ENCODE results near the gene CPTP.
A peak's percentile ranks its signal among the peaks of the same experiment; 100 is the strongest.

Gene CPTP

GRCh38 chr1:1327291-1327690 lies 2.7 kb downstream of the CPTP start:
- H3K9me3 ChIP-seq (replicated peaks; ENCODE audit: low read length): no peaks in the 10 kb centered on the region
- no peak overlapping the region for H3K4me3 ChIP-seq (ENCODE audit: low read length)
- no peak overlapping the region for H3K9ac ChIP-seq (ENCODE audit: low read depth, low read length)
- H3K4me2 ChIP-seq (ENCODE audit: low read length): no peak overlapping the region
- H3K36me3 ChIP-seq (ENCODE audit: insufficient read depth, low read length): peaks cover 16% of the 10 kb centered on the region
- peaks cover 34% of the 10 kb centered on the region for H3K4me1 ChIP-seq (ENCODE audit: control insufficient read depth, insufficient read depth, low read length)
- H3K27me3 ChIP-seq (ENCODE audit: control insufficient read depth, insufficient read depth, low read length): no peaks in the 10 kb centered on the region

GRCh38 chr1:1328254-1328653 lies 3.7 kb downstream of the CPTP start:
- H3K9ac ChIP-seq (ENCODE audit: low read depth, low read length): no peak overlapping the region
- H3K27me3 ChIP-seq (ENCODE audit: control insufficient read depth, insufficient read depth, low read length): no peaks in the 10 kb centered on the region
- H3K9me3 ChIP-seq (replicated peaks; ENCODE audit: low read length): no peaks in the 10 kb centered on the region
- peaks cover 28% of the 10 kb centered on the region for H3K4me1 ChIP-seq (ENCODE audit: control insufficient read depth, insufficient read depth, low read length)
- peaks cover 16% of the 10 kb centered on the region for H3K36me3 ChIP-seq (ENCODE audit: insufficient read depth, low read length)
- H3K4me3 ChIP-seq (ENCODE audit: low read length): no peak overlapping the region
- no peak overlapping the region for H3K4me2 ChIP-seq (ENCODE audit: low read length)

GRCh38 chr1:1329304-1330210 lies 5.0 kb downstream of the CPTP start:
- H3K27me3 ChIP-seq (ENCODE audit: control insufficient read depth, insufficient read depth, low read length): no peaks in the 10 kb centered on the region
- H3K4me2 ChIP-seq (ENCODE audit: low read length): no peak overlapping the region
- no peaks in the 10 kb centered on the region for H3K9me3 ChIP-seq (replicated peaks; ENCODE audit: low read length)
- H3K9ac ChIP-seq (ENCODE audit: low read depth, low read length): no peak overlapping the region
- H3K36me3 ChIP-seq (ENCODE audit: insufficient read depth, low read length): peaks cover 25% of the 10 kb centered on the region
- H3K4me3 ChIP-seq (ENCODE audit: low read length): no peak overlapping the region
- H3K4me1 ChIP-seq (ENCODE audit: control insufficient read depth, insufficient read depth, low read length): peaks cover 24% of the 10 kb centered on the region

- Histone ChIP-seq H3K9ac (ENCODE audit: low read depth, low read length) (no peak overlapping the region), H3K27me3 (ENCODE audit: control insufficient read depth, insufficient read depth, low read length) (no peaks in the 10 kb centered on the region), H3K9me3 (replicated peaks; ENCODE audit: low read length) (no peaks in the 10 kb centered on the region), H3K4me2 (ENCODE audit: low read length) (peak overlapping the region; percentile 10), H3K4me1 (ENCODE audit: control insufficient read depth, insufficient read depth, low read length) (peaks cover 21% of the 10 kb centered on the region), H3K36me3 (ENCODE audit: insufficient read depth, low read length) (peaks cover 30% of the 10 kb centered on the region), H3K4me3 (ENCODE audit: low read length) (no peak overlapping the region)
Measured at GRCh38 chr1:1330366-1331067, 5.9 kb downstream of the CPTP start.

- no peaks in the 10 kb centered on the region for H3K9me3 ChIP-seq (replicated peaks; ENCODE audit: low read length)
- H3K4me1 ChIP-seq (ENCODE audit: control insufficient read depth, insufficient read depth, low read length): peaks cover 15% of the 10 kb centered on the region
- no peak within 1 kb of the TSS for H3K4me3 ChIP-seq (ENCODE audit: low read length)
- H3K9ac ChIP-seq (ENCODE audit: low read depth, low read length): no peak within 1 kb of the TSS
- H3K27me3 ChIP-seq (ENCODE audit: control insufficient read depth, insufficient read depth, low read length): no peaks in the 10 kb centered on the region
- peaks cover 32% of the 10 kb centered on the region for H3K36me3 ChIP-seq (ENCODE audit: insufficient read depth, low read length)
- peak within 1 kb of the TSS; percentile 10 for H3K4me2 ChIP-seq (ENCODE audit: low read length)
Measured at GRCh38 chr1:1331068-1331965, 6.7 kb downstream of the CPTP start, which contains the start of gene TAS1R3. TAS1R3 (plus strand) TSS chr1:1331280; CDS start chr1:1331346, 66 bp downstream.

GRCh38 chr1:1332031-1332755 lies 7.6 kb downstream of the CPTP start:
- Histone ChIP-seq H3K27me3 (ENCODE audit: control insufficient read depth, insufficient read depth, low read length) (no peaks in the 10 kb centered on the region), H3K4me2 (ENCODE audit: low read length) (no peak overlapping the region), H3K4me1 (ENCODE audit: control insufficient read depth, insufficient read depth, low read length) (peaks cover 15% of the 10 kb centered on the region), H3K4me3 (ENCODE audit: low read length) (no peak overlapping the region), H3K36me3 (ENCODE audit: insufficient read depth, low read length) (peaks cover 32% of the 10 kb centered on the region), H3K9ac (ENCODE audit: low read depth, low read length) (no peak overlapping the region), H3K9me3 (replicated peaks; ENCODE audit: low read length) (no peaks in the 10 kb centered on the region)

GRCh38 chr1:1332774-1333480 lies 8.3 kb downstream of the CPTP start:
- Histone ChIP-seq H3K4me3 (ENCODE audit: low read length) (no peak overlapping the region), H3K9me3 (replicated peaks; ENCODE audit: low read length) (no peaks in the 10 kb centered on the region), H3K4me1 (ENCODE audit: control insufficient read depth, insufficient read depth, low read length) (peaks cover 15% of the 10 kb centered on the region), H3K4me2 (ENCODE audit: low read length) (no peak overlapping the region), H3K9ac (ENCODE audit: low read depth, low read length) (no peak overlapping the region), H3K27me3 (ENCODE audit: control insufficient read depth, insufficient read depth, low read length) (no peaks in the 10 kb centered on the region), H3K36me3 (ENCODE audit: insufficient read depth, low read length) (peaks cover 29% of the 10 kb centered on the region)

GRCh38 chr1:1333551-1334241 lies 9.1 kb downstream of the CPTP start:
- Histone ChIP-seq H3K36me3 (ENCODE audit: insufficient read depth, low read length) (peaks cover 30% of the 10 kb centered on the region), H3K4me1 (ENCODE audit: control insufficient read depth, insufficient read depth, low read length) (peaks cover 15% of the 10 kb centered on the region), H3K4me3 (ENCODE audit: low read length) (no peak overlapping the region), H3K4me2 (ENCODE audit: low read length) (no peak overlapping the region), H3K27me3 (ENCODE audit: control insufficient read depth, insufficient read depth, low read length) (no peaks in the 10 kb centered on the region), H3K9me3 (replicated peaks; ENCODE audit: low read length) (no peaks in the 10 kb centered on the region), H3K9ac (ENCODE audit: low read depth, low read length) (no peak overlapping the region)

- no peaks in the 10 kb centered on the region for H3K9me3 ChIP-seq (replicated peaks; ENCODE audit: low read length)
- no peaks in the 10 kb centered on the region for H3K27me3 ChIP-seq (ENCODE audit: control insufficient read depth, insufficient read depth, low read length)
- peaks cover 15% of the 10 kb centered on the region for H3K4me1 ChIP-seq (ENCODE audit: control insufficient read depth, insufficient read depth, low read length)
- H3K4me2 ChIP-seq (ENCODE audit: low read length): no peak overlapping the region
- H3K9ac ChIP-seq (ENCODE audit: low read depth, low read length): no peak overlapping the region
- no peak overlapping the region for H3K4me3 ChIP-seq (ENCODE audit: low read length)
- peaks cover 39% of the 10 kb centered on the region for H3K36me3 ChIP-seq (ENCODE audit: insufficient read depth, low read length)
Measured at GRCh38 chr1:1334835-1335234, 10.2 kb downstream of the CPTP start.

- H3K4me2 ChIP-seq (ENCODE audit: low read length): no peak overlapping the region
- H3K27me3 ChIP-seq (ENCODE audit: control insufficient read depth, insufficient read depth, low read length): no peaks in the 10 kb centered on the region
- peaks cover 42% of the 10 kb centered on the region for H3K36me3 ChIP-seq (ENCODE audit: insufficient read depth, low read length)
- no peak overlapping the region for H3K9ac ChIP-seq (ENCODE audit: low read depth, low read length)
- H3K9me3 ChIP-seq (replicated peaks; ENCODE audit: low read length): no peaks in the 10 kb centered on the region
- H3K4me3 ChIP-seq (ENCODE audit: low read length): no peak overlapping the region
- peaks cover 14% of the 10 kb centered on the region for H3K4me1 ChIP-seq (ENCODE audit: control insufficient read depth, insufficient read depth, low read length)
Measured at GRCh38 chr1:1335283-1335682, 10.7 kb downstream of the CPTP start.

Data from skeletal muscle satellite cell (primary cell).